Activated T-cell treated with anti-CD3 and anti-CD28 coated beads, Interleukin-2, amount 50 U/mL, for 48 hours (primary cell): ENCODE measurements around the gene OR5AU1.

Experiments
- DNase-seq, 2 experiments: peaks; one replicate each; pipeline ENCODE4 v3.0.0-alpha.2; 2020

OR5AU1 gene

DNA sequence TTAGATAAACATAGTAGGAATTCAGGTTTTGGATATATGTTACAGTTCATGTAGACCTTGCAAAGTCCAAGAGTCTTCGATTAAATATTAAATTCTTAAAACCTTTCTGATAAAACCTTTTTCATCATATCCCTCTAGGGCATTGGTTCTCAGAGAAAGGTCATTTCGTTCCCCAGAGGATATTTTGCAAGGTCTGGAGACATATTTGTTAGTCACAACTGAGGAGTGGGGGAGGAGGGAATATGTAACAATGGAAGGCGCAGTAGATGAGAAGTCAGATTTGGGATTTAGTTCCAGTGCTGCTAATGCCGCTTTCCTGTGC is 49.7 kb downstream of the OR5AU1 start:
- DNase-seq: no peak

DNA sequence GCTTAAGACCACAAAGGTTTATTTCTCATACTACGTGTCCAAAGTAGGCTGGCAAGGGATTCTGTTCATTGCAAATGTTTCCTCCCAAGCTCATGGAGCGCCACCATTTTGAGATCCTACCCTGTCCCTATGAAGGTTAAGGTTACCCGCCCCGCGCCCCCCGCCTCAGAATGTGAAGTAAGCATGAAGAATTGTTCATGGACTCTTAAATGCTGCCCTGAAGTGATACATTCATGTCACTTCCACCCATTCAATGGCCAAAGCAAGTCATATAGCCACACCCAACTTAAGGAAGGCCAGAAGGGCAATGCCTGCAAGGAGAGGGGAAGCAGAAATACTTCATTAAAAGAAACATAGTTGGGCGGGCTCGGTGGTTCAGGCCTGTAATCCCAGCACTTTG is 50.8 kb downstream of the OR5AU1 start:
- no peak for DNase-seq
